Activated T-helper 2 cell treated with anti-CD3 and anti-CD28 coated beads, Interferon-gamma antibody, Interleukin-2, Interleukin-4, amounts not matched to agents 10 μg/mL and 5 μg/mL and 100 μg/mL, durations not matched to agents 14 hours and 24 hours and 36 hours (primary cell): Measurements from ENCODE around the gene PRDX6. TPM values are rescaled to one million over a fixed set of nuclear protein-coding genes. Genes with fewer than 3 reads are reported as not detected.

ENCODE experiments used
- total RNA-seq: library from RNA; stranded (reverse); gene quantifications from 2 replicates; pipeline ENCODE4 v1.2.3, GENCODE V29; 2022

PRDX6 gene
- total RNA-seq, 1 donor from 2014 or later: 150 TPM

Other genes starting within 250 kb of the PRDX6 start
- gene SLC9C2, start 125.7 kb downstream of the PRDX6 start, total RNA-seq: not detected in 2 replicates
- gene TEX50, start 158.0 kb downstream of the PRDX6 start, total RNA-seq: not detected in 2 replicates
- not detected in 2 replicates for gene ANKRD45, start 192.5 kb downstream of the PRDX6 start, total RNA-seq
- gene KLHL20, start 237.6 kb downstream of the PRDX6 start, total RNA-seq: 15.4 and 17.6 TPM in 2 replicates